GM08714 (cell line): ENCODE results near the gene SERPINA4.

Experiments
- H3K4me3 ChIP-seq: fragments of 200-500 bp; sonication (Bioruptor generic); 2 replicates; pipeline ENCODE4 v1.5.1; 2014; ENCODE audit warnings: mild to moderate bottlenecking, low read length, inconsistent platforms
- ZNF274 ChIP-seq: IDR thresholded peaks from 2 replicates; pipeline ENCODE4 v1.6.1; 2012; ENCODE audit warnings: mild to moderate bottlenecking, low read depth, low read length

The SERPINA4 gene, protein sequence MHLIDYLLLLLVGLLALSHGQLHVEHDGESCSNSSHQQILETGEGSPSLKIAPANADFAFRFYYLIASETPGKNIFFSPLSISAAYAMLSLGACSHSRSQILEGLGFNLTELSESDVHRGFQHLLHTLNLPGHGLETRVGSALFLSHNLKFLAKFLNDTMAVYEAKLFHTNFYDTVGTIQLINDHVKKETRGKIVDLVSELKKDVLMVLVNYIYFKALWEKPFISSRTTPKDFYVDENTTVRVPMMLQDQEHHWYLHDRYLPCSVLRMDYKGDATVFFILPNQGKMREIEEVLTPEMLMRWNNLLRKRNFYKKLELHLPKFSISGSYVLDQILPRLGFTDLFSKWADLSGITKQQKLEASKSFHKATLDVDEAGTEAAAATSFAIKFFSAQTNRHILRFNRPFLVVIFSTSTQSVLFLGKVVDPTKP

GRCh38 chr14:94560751-94561655, at the start of gene SERPINA4:
SERPINA4 (plus strand) TSS chr14:94561442; CDS start chr14:94563483, 2,041 bp downstream.
- TF ChIP-seq ZNF274, result no peak
- no peak within 1 kb of the TSS for H3K4me3 ChIP-seq

GRCh38 chr14:94514351-94514750, 46.9 kb upstream of the SERPINA4 start:
- no peak overlapping the region for H3K4me3 ChIP-seq
- TF ChIP-seq ZNF274, result no peak

GRCh38 chr14:94515426-94515825, 45.8 kb upstream of the SERPINA4 start:
- TF ChIP-seq ZNF274, result no peak
- no peak overlapping the region for H3K4me3 ChIP-seq

GRCh38 chr14:94515856-94516255, 45.4 kb upstream of the SERPINA4 start:
- no peak overlapping the region for H3K4me3 ChIP-seq
- TF ChIP-seq ZNF274, result no peak

- H3K4me3 ChIP-seq, result no peak overlapping the region
- TF ChIP-seq ZNF274, result no peak
Measured at GRCh38 chr14:94517248-94517640, 44.0 kb upstream of the SERPINA4 start.

GRCh38 chr14:94517641-94518257, 43.5 kb upstream of the SERPINA4 start:
- TF ChIP-seq ZNF274, result no peak
- no peak overlapping the region for H3K4me3 ChIP-seq

DNA sequence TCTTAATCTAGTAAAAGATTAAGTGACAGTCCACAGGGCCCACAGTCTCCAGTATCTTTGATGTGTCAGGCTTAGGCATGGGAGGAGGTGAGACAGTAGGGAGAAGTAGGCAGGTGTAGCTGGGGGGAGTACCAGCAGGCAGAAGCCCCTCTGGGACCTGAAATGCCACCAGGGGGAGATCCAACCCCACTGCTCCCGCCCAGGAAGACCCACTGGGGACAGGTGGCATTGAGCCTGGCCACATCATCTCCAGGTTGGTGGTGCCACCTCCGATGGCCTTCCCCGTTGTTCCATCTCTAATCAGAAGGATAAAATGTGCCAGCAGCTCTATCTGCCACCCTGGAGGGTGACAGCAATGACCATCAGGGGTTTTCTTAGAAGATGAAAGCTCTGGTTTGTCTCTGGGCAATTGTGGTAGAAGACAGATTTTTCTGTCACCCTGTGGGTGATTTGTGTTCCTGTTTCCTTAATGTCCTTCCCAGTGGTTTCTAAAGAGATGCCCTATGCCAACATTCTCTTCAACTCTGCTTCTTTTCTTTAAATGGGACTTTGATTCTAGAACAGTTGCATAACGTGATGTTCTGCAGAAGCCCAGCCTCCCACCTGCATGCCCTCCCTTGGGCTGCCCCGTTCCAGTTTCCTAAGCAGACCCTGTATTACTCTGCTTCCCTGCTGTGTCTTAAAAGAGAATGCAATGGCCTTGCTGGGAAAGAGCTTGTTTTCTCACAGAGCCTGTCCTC, 39.7 kb upstream of the SERPINA4 start:
- TF ChIP-seq ZNF274, result no peak

GRCh38 chr14:94522115-94522724, 39.0 kb upstream of the SERPINA4 start:
- no peak for TF ChIP-seq ZNF274
- H3K4me3 ChIP-seq, result no peak overlapping the region

More for the DNA sequence above, 39.7 kb upstream of the SERPINA4 start:
- H3K4me3 ChIP-seq, result no peak overlapping the region

DNA sequence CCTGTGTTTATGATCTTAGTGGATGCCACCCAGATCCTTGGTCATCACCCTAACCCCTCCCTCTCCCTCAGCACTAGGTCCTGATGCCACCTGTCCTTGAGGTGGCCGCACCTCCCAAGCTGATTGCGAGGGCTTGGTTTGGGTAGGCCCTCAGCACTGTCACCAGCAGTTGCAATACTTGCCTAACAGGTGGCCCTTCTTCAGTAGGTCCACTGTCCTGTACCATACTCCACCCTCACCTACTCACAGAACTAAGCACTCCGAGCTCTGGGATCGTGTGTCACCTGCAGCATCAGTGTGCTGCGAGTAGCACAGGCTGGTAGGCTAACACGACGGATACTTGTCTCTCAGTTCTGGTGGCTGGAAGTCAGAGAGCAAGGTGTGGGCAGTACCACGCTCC, 38.0 kb upstream of the SERPINA4 start:
- TF ChIP-seq ZNF274, result no peak
- H3K4me3 ChIP-seq, result no peak overlapping the region

DNA sequence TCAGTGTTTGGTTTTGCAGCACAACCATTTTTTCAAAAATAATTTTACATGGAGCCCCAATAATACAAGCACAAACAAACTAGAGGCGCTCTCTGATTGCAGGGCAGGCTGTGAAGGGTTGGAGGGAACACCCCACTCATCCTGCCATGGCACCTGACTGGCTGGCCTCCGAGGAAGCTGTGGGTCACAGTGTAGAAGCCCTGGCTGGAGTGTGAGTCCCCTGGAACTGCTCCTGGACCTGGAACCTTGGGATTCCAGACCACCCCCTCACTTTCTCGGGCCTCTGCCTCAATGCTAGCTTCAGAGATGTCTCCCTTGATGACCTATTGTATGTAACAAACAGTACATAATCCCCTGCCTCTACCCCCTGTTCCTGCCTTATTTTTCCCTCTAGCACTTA, 37.1 kb upstream of the SERPINA4 start:
- no peak overlapping the region for H3K4me3 ChIP-seq
- no peak for TF ChIP-seq ZNF274

DNA sequence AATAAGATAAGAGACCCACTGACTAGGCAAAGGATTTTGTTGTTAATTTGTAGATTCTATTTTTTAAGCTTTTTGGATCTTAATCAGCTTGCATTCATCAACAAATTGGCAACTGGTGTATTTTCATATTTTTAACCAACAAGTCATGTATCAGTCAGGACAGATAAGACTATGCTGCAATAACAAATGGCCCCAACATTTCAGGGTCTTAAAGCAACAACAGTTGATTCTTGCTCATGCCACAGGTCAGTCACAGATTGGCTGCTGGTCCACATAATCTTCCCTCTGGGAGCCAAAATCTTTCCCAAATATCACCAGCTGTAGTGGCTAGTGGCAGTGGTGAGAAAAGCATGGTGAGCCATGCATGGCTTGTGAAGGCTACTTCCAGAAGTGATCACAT, 30.1 kb upstream of the SERPINA4 start:
- no peak overlapping the region for H3K4me3 ChIP-seq
- TF ChIP-seq ZNF274, result no peak

DNA sequence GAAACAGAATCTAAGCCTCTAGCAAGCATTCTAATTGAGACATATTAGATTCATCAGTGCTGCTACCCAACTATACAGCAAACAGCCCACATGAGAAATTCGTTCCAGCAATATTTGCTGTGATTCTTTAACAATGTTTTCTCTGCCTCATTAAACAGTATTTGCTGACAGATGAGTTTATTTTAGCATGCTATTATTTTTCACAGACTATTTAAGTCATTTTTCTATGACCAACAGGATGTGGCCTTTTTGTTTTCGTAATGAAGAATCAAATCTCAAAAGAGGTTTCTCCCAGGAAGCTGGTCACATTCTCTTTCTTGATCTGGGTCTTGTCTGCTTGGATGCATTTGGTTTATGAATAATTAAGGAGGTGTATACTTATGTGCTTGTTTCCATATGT, 28.8 kb upstream of the SERPINA4 start:
- no peak overlapping the region for H3K4me3 ChIP-seq
- no peak for TF ChIP-seq ZNF274

DNA sequence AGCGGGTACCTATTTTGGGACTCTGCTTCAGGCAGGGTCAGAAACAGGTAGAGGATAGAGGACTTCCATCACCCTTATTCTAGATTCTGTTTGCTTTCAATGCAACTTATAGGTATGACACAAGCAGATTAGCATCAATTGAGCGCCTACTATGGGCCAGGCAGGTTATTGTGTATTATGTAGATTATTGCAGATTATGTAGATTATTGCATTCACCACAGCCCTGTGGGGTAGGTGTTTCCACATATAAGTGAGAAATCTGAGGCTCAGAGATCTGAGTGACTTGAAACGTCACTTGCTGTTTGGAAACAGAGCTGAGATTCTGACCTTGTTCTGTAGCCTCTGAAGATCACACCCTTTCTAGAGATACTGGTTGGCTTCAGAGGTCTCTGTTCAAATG, 25.7 kb upstream of the SERPINA4 start:
- no peak for TF ChIP-seq ZNF274

GRCh38 chr14:94536836-94537235, 24.4 kb upstream of the SERPINA4 start:
- no peak overlapping the region for H3K4me3 ChIP-seq
- no peak for TF ChIP-seq ZNF274

More for the DNA sequence above, 25.7 kb upstream of the SERPINA4 start:
- H3K4me3 ChIP-seq, result no peak overlapping the region
